ENCODE measurements around the gene CPM.
A peak's percentile ranks its signal among the peaks of the same experiment; 100 is the strongest.
"Not testable (repeated sequence)": the region's sequence is repeated elsewhere in the genome, so short reads cannot be mapped to it uniquely, and the experiment has no call there.

- peak; percentile 73 for TF ChIP-seq CTCF (IDR thresholded peaks at IDR 0.05; ENCODE audit: insufficient read depth, low read length, poor library complexity, severe bottlenecking)
- TF ChIP-seq EZH2phosphoT487 (conservative IDR thresholded peaks at IDR 0.05; ENCODE audit: low read length) = not testable (repeated sequence)
Measured at GRCh38 chr12:68863886-68864454, 69.0 kb downstream of the CPM start.

All from SU-DHL-6 (cell line).